ENCODE data around the gene CENPO. TPM values are rescaled to one million over a fixed set of nuclear protein-coding genes. Genes with fewer than 3 reads are reported as not detected.

Gene CENPO
- polyA plus RNA-seq, 2 of the 4 experiments (the other 2 are of a cell fraction), result 49.6 to 62.0 TPM

DNA sequence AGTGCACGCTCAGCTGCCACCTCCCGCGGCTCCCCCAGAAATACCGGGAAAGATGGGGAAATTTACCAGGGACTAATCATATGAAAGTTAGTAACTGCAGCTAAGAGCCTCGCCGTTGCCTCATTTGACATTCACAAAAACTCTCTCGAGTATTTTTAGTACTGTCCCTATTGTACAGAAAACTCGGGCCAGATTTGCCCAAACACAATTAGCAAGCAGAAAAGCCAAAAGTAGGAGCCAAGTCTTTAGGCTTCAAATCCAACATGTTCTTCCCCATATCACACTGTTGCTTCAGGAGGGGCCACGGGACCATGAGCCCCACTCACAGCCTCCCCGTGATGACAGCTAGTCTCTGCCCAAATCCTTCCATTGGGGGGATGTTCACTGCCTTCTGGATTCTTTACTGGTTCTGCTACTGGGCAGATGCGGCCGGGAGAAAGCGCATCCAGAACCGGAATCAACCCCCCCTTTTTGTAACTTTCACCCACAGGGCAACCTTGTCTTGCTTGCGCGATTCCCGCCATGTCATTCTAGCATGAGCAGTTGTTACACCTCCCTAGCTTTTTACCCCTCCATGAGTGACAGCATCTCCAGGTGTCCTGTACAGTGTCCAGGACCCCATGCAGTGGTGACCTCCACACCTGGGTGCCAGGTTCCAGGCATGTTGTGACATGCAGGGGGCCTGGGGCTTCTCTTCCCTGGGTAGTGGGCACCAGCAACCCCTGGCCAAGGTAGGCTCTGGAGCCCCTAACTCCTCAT is 35.2 kb downstream of the CENPO start:
- no peak overlapping the region for H3K27ac ChIP-seq
- CTCF ChIA-PET, result interaction anchor here (0.5 to 15.3 kb wide), 71 partner anchors 8 to 1004 kb away, joined by 3 to 252 read pairs (median 4); partner anchors contain the start of genes CENPO, ITSN2, PTRHD1 and TP53I3
- H3K4me1 ChIP-seq, result 0 out of 3 replicates have a peak, but pooled peaks cover 2% of the 10 kb centered on the region
- no peak overlapping the region for H3K4me2 ChIP-seq
- H3K4me3 ChIP-seq, result no peak overlapping the region
- WGBS (ENCODE audit: missing lambda C conversion rate), result 84% methylated on average over 17 of the region's 17 CpGs
- POLR2A ChIA-PET, result interaction anchor here (1.3 kb wide), 1 partner anchor 36 kb away, joined by 8 read pairs; the partner anchor contains the start of genes CENPO and PTRHD1
- TF ChIP-seq, protein P1, sequence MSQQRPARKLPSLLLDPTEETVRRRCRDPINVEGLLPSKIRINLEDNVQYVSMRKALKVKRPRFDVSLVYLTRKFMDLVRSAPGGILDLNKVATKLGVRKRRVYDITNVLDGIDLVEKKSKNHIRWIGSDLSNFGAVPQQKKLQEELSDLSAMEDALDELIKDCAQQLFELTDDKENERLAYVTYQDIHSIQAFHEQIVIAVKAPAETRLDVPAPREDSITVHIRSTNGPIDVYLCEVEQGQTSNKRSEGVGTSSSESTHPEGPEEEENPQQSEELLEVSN (IDR thresholded peaks at IDR 0.05; ENCODE audit: borderline replicate concordance, low read depth), result no peak
- TF ChIP-seq HOXB13 (CRISPR knock-in tag; IDR thresholded peaks at IDR 0.05; ENCODE audit: low read depth) (no peak), ELK1 (IDR thresholded peaks at IDR 0.05; ENCODE audit: low read depth, low read length) (no peak), FOSB (CRISPR knock-in tag; IDR thresholded peaks at IDR 0.05) (no peak), HEYL (CRISPR knock-in tag; IDR thresholded peaks at IDR 0.05) (no peak), ZNF302 (CRISPR knock-in tag; IDR thresholded peaks at IDR 0.05) (no peak), KDM1A (IDR thresholded peaks at IDR 0.05; ENCODE audit: low read depth) (no peak), POLR2AphosphoS2 (conservative IDR thresholded peaks at IDR 0.05; ENCODE audit: low read length) (no peak), ESRRA (IDR thresholded peaks at IDR 0.05; ENCODE audit: borderline replicate concordance, low read length) (no peak), GATA3 (IDR thresholded peaks at IDR 0.05; ENCODE audit: borderline replicate concordance) (no peak), RAD21 (conservative IDR thresholded peaks at IDR 0.05 in 1 of 2, IDR thresholded peaks at IDR 0.05 in 1 of 2) (no peak), MAZ (IDR thresholded peaks at IDR 0.05; ENCODE audit: borderline replicate concordance, low read depth, low read length) (no peak), HDAC2 (IDR thresholded peaks at IDR 0.05) (no peak), EHMT2 (IDR thresholded peaks at IDR 0.05; ENCODE audit: low read depth) (no peak), NPAS2 (CRISPR knock-in tag; IDR thresholded peaks at IDR 0.05; ENCODE audit: borderline replicate concordance) (no peak), JUNB (IDR thresholded peaks at IDR 0.05) (no peak), HMGXB4 (CRISPR knock-in tag; IDR thresholded peaks at IDR 0.05; ENCODE audit: borderline replicate concordance) (no peak), SMC3 (IDR thresholded peaks at IDR 0.05) (no peak)
- TF ChIP-seq, protein P2, sequence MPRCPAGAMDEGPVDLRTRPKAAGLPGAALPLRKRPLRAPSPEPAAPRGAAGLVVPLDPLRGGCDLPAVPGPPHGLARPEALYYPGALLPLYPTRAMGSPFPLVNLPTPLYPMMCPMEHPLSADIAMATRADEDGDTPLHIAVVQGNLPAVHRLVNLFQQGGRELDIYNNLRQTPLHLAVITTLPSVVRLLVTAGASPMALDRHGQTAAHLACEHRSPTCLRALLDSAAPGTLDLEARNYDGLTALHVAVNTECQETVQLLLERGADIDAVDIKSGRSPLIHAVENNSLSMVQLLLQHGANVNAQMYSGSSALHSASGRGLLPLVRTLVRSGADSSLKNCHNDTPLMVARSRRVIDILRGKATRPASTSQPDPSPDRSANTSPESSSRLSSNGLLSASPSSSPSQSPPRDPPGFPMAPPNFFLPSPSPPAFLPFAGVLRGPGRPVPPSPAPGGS (IDR thresholded peaks at IDR 0.05), result no peak
- DNase-seq (ENCODE audit: low read depth in 1 of 2, low spot score in 1 of 2), result no peak
- no peaks in the 10 kb centered on the region for H3K9me3 ChIP-seq
- no peak for ATAC-seq
- FAIRE-seq, result no peak

DNA sequence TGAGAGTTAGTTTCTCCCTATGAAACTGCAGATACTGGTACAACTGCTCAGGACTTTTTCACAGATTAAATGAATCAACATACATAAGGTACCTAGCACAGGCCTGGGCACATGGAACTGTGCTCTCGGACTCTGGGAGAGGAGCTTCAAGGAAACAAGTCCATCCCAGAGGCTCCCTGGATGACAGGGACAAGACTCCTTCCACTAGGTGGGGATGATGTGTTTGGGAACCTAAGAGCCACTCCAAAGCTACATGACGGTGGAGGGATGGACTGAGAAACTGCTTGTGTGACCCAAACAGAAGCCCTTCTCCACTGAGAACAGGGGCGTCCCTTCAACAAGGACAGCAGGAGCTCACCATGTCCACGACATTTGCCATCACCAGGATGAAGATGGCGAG is 37.1 kb downstream of the CENPO start:
- CTCF ChIA-PET, result interaction anchor here (0.5 to 15.3 kb wide), 8 partner anchors 10 to 1442 kb away, joined by 3 to 252 read pairs (median 4); partner anchors contain the start of genes CENPO, PTRHD1 and TP53I3
- DNase-seq (ENCODE audit: low read depth in 1 of 2, low spot score in 1 of 2) (peak in 1 of 2 experiments; percentile 64), FAIRE-seq (no peak), ATAC-seq (no peak)
- WGBS (ENCODE audit: missing lambda C conversion rate), result 94% methylated on average over 5 of the region's 5 CpGs
- Histone ChIP-seq H3K9me3 (no peaks in the 10 kb centered on the region), H3K27ac (no peak overlapping the region), H3K4me3 (no peak overlapping the region), H3K4me2 (no peak overlapping the region), H3K4me1 (0 out of 3 replicates have a peak, but pooled peaks cover 2% of the 10 kb centered on the region)
- POLR2A ChIA-PET, result no interaction called here
- no peak for TF ChIP-seq RNF2 (IDR thresholded peaks at IDR 0.05; ENCODE audit: borderline replicate concordance, low read depth)
- TF ChIP-seq, protein P3, sequence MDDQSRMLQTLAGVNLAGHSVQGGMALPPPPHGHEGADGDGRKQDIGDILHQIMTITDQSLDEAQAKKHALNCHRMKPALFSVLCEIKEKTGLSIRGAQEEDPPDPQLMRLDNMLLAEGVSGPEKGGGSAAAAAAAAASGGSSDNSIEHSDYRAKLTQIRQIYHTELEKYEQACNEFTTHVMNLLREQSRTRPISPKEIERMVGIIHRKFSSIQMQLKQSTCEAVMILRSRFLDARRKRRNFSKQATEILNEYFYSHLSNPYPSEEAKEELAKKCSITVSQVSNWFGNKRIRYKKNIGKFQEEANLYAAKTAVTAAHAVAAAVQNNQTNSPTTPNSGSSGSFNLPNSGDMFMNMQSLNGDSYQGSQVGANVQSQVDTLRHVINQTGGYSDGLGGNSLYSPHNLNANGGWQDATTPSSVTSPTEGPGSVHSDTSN (IDR thresholded peaks at IDR 0.05), result no peak
- TF ChIP-seq NFE2L2 (conservative IDR thresholded peaks at IDR 0.05; ENCODE audit: low read length), result no peak
- TF ChIP-seq KDM5A (IDR thresholded peaks at IDR 0.05), result no peak
- TF ChIP-seq, protein P4, sequence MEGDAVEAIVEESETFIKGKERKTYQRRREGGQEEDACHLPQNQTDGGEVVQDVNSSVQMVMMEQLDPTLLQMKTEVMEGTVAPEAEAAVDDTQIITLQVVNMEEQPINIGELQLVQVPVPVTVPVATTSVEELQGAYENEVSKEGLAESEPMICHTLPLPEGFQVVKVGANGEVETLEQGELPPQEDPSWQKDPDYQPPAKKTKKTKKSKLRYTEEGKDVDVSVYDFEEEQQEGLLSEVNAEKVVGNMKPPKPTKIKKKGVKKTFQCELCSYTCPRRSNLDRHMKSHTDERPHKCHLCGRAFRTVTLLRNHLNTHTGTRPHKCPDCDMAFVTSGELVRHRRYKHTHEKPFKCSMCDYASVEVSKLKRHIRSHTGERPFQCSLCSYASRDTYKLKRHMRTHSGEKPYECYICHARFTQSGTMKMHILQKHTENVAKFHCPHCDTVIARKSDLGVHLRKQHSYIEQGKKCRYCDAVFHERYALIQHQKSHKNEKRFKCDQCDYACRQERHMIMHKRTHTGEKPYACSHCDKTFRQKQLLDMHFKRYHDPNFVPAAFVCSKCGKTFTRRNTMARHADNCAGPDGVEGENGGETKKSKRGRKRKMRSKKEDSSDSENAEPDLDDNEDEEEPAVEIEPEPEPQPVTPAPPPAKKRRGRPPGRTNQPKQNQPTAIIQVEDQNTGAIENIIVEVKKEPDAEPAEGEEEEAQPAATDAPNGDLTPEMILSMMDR (IDR thresholded peaks at IDR 0.05), result peak; percentile 23; the same call in 1 of the 3 replicates
- no peak for TF ChIP-seq NR3C1 (IDR thresholded peaks at IDR 0.05)
- TF ChIP-seq BHLHE40 (IDR thresholded peaks at IDR 0.05; ENCODE audit: low read depth, low read length), result no peak
- TF ChIP-seq CBX2 (IDR thresholded peaks at IDR 0.05; ENCODE audit: borderline replicate concordance, low read depth), result no peak
- TF ChIP-seq RAD21 (conservative IDR thresholded peaks at IDR 0.05 in 1 of 2, IDR thresholded peaks at IDR 0.05 in 1 of 2), result peak in 1 of 2 experiments; percentile 41; a peak in 3 of 5 replicates
- TF ChIP-seq POLR2A (IDR thresholded peaks at IDR 0.05; ENCODE audit: low read length), result no peak
